Activated effector memory CD4-positive, alpha-beta T cell treated with anti-CD3 and anti-CD28 coated beads, Interleukin-2, amount 50 U/mL, for 16 hours (primary cell): ENCODE data around the gene GRAMD1B.
"Not testable (repeated sequence)": the region's sequence is repeated elsewhere in the genome, so short reads cannot be mapped to it uniquely, and the experiment has no call there.

Experiments used
- DNase-seq: peaks from one replicate; pipeline ENCODE4 v3.0.0-alpha.2; 2020

Gene GRAMD1B

GRCh38 chr11:123544631-123545375 lies 114.7 kb downstream of the GRAMD1B start:
- DNase-seq, result no peak

- no peak for DNase-seq
These were observed 115.7 kb downstream of the GRAMD1B start for GRCh38 chr11:123545726-123546270.

- DNase-seq, result no peak
These were observed 116.4 kb downstream of the GRAMD1B start for GRCh38 chr11:123546515-123546914.

- no peak for DNase-seq
These were observed 117.1 kb downstream of the GRAMD1B start for GRCh38 chr11:123547180-123547579.

GRCh38 chr11:123548774-123549173 lies 118.7 kb downstream of the GRAMD1B start:
- DNase-seq, result no peak

- DNase-seq, result no peak
These were observed 120.2 kb downstream of the GRAMD1B start for GRCh38 chr11:123549926-123550917.

GRCh38 chr11:123551079-123551478 lies 121.0 kb downstream of the GRAMD1B start:
- no peak for DNase-seq

GRCh38 chr11:123556633-123557032 lies 126.6 kb downstream of the GRAMD1B start:
- no peak for DNase-seq

GRCh38 chr11:123558536-123559315 lies 128.7 kb downstream of the GRAMD1B start:
- no peak for DNase-seq

GRCh38 chr11:123559523-123559955 lies 129.5 kb downstream of the GRAMD1B start:
- no peak for DNase-seq

GRCh38 chr11:123560006-123560405 lies 129.9 kb downstream of the GRAMD1B start:
- no peak for DNase-seq

- DNase-seq, result no peak
These were observed 131.3 kb downstream of the GRAMD1B start for GRCh38 chr11:123561431-123561800.

- DNase-seq, result no peak
These were observed 132.1 kb downstream of the GRAMD1B start for GRCh38 chr11:123562158-123562557.

- DNase-seq, result no peak
These were observed 132.8 kb downstream of the GRAMD1B start for GRCh38 chr11:123562829-123563228.

- peak; percentile 22 for DNase-seq
These were observed 134.2 kb downstream of the GRAMD1B start for GRCh38 chr11:123564221-123564620.

- no peak for DNase-seq
These were observed 136.8 kb downstream of the GRAMD1B start for GRCh38 chr11:123566852-123567251.

GRCh38 chr11:123567466-123567865 lies 137.4 kb downstream of the GRAMD1B start:
- DNase-seq, result no peak

- DNase-seq, result no peak
These were observed 138.3 kb downstream of the GRAMD1B start for GRCh38 chr11:123568367-123568870.

GRCh38 chr11:123569393-123569792 lies 139.3 kb downstream of the GRAMD1B start:
- no peak for DNase-seq

GRCh38 chr11:123570939-123571580 lies 141.0 kb downstream of the GRAMD1B start:
- DNase-seq, result no peak

GRCh38 chr11:123572791-123573190 lies 142.7 kb downstream of the GRAMD1B start:
- DNase-seq, result not testable (repeated sequence)

GRCh38 chr11:123573286-123573685 lies 143.2 kb downstream of the GRAMD1B start:
- no peak for DNase-seq
